AG10803 (cell line): ENCODE data around the gene SLC5A6.

Experiments
- DNase-seq: peaks from one replicate; pipeline ENCODE4 v3.0.0; 2010; ENCODE audit warnings: low read depth
- H3K4me3 ChIP-seq: 2 replicates; pipeline ENCODE4 v1.5.1; 2011; ENCODE audit warnings: mild to moderate bottlenecking, low read length, control low read depth
- CTCF ChIP-seq: conservative IDR thresholded peaks from 2 replicates; pipeline ENCODE4 v1.5.1; 2011; ENCODE audit warnings: mild to moderate bottlenecking, low read length, control low read depth, inconsistent platforms

Gene SLC5A6

GRCh38 chr2:27211943-27212625 lies at the start of gene SLC5A6, which contains the start of gene ATRAID:
Gene SLC5A6, minus strand, starts transcription at chr2:27212268. Its CDS starts 4,618 bp downstream, at chr2:27207650.
Gene ATRAID, plus strand, starts transcription at chr2:27212041. Its CDS starts 328 bp downstream, at chr2:27212369.
- peak; percentile 86 for DNase-seq
- H3K4me3 ChIP-seq, result peak within 1 kb of the TSS; percentile 93
- TF ChIP-seq CTCF, result no peak

DNA sequence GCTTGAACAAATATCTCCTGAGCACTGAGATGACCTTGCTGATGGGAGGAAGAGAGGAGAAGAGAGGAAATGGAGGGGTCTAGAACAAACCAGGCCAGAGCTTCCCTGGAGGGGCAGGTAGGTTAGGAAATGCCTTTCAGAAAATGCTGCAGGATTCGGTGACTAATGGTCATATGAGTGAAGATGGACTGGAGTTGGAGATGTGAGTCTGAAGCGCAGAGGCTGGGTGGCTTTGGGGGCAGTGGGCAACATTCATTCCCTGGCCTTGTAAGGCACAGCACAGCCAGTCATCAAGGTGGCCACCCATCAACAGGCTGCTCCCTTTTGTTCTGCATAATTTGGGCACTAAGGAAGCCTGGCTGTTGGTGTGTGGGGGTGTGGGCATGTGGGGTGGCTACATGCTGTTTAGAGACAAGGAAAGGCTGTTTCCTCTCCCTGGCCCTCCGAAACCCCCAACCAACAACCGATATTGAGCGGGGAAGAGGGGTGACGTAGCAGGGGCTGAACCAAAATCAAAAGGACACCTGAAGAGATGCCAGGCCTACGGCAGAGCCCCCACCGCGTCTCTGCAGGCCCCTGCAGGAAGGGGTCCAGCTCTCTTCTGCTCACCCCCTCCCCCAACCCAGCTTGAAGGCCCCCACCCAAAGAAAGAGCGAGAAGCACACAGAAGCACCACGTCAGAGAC lies 49.3 kb upstream of the SLC5A6 start:
- TF ChIP-seq CTCF, result no peak
- H3K4me3 ChIP-seq, result no peak overlapping the region
- DNase-seq, result no peak

DNA sequence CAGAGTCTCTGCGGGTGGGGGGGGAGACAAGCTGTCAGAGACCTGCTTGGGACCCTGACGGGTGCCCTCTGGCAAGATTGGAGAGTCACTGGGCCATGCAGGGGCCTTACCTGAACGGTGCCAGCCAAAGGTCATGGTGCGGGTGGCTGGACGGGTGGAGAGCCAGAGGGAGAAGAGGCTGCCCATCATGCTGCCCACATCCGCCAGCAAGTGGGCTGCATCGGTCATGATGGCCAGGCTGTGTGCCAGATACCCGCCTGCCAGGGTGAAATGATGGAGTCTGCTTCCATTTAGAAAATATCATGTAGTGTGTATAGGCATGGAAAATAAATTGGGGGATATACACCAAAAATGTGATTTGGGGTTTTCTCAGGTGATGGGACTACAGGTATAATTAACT lies 46.0 kb upstream of the SLC5A6 start:
- DNase-seq, result no peak
- TF ChIP-seq CTCF, result no peak

DNA sequence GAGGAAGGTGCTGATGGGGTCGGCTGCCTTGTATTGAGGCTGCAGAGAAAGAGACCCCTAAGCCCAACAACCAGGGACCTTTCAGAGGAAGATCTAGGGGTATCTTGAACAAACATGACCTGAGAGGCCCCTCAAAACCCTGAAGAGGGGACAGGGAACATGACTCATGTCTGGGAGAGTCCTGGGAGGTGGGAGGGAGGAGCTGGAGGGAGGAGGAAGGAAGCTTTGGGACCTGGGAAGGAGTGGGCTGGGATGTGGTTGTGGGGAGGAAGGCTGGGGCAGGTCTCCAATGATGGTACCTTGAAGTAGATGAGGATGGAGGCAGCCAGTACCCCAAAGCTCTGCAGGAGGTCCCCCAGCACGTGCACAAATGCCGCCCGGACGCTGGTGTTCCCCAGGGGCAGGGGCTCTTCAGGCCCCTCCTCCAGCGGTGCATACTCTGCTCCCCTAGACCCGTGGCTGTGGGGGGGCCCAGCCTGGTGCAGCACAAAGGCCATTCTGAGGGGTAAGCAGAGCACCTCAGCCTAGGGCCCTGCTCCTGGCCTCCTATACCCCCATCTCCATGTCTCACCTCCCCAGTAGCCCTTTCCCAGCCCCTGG lies 44.9 kb upstream of the SLC5A6 start:
- H3K4me3 ChIP-seq, result no peak overlapping the region
- no peak for TF ChIP-seq CTCF
- no peak for DNase-seq

More for the DNA sequence above, 46.0 kb upstream of the SLC5A6 start:
- no peak overlapping the region for H3K4me3 ChIP-seq

- DNase-seq, result peak; percentile 42
- no peak for TF ChIP-seq CTCF
Observed at GRCh38 chr2:27255660-27256059, 43.6 kb upstream of the SLC5A6 start.

DNA sequence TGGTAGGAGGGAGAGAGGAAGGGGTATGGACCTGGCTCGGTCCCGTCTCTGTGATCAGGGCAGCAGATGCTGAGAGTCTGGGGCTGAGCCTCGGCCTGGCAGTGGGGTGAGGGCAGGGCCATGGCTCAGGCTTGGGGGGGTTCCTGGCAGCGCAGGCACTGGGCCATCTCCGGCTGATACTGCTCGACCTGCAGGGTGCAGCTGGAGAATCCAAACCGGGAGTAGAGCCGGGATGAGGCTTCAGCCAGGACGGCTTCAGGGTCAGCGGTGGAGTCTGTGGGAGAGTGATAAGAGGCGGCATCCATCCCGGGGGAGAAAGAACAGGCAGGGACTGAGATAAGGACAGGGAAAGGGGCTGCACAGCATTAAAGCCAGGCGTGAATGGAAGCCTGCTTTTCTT lies 43.1 kb upstream of the SLC5A6 start:
- TF ChIP-seq CTCF, result no peak
- no peak for DNase-seq
- no peak overlapping the region for H3K4me3 ChIP-seq

More at GRCh38 chr2:27255660-27256059, 43.6 kb upstream of the SLC5A6 start:
- no peak overlapping the region for H3K4me3 ChIP-seq
